Measurements from ENCODE around the gene CELF3.
A peak's percentile ranks its signal among the peaks of the same experiment; 100 is the strongest.
"Not testable (repeated sequence)": the region's sequence is repeated elsewhere in the genome, so short reads cannot be mapped to it uniquely, and the experiment has no call there.

The CELF3 gene

GRCh38 chr1:151705753-151706463 lies 10.7 kb downstream of the CELF3 start:
- ATAC-seq (replicated peaks; ENCODE audit: extremely low read depth, poor library complexity, severe bottlenecking) (no peak), DNase-seq (ENCODE audit: low spot score in 2 of 2) (no peak)
- H3K27ac Mint-ChIP-seq (ENCODE audit: low read depth), result no peak overlapping the region
- H3K4me1 Mint-ChIP-seq, result no peaks in the 10 kb centered on the region
- H3K9me3 Mint-ChIP-seq, result no peaks in the 10 kb centered on the region
- no peaks in the 10 kb centered on the region for H3K27me3 Mint-ChIP-seq
- H3K4me3 Mint-ChIP-seq, result no peak overlapping the region
- H3K36me3 Mint-ChIP-seq (ENCODE audit: insufficient read depth), result peaks cover 2% of the 10 kb centered on the region

DNA sequence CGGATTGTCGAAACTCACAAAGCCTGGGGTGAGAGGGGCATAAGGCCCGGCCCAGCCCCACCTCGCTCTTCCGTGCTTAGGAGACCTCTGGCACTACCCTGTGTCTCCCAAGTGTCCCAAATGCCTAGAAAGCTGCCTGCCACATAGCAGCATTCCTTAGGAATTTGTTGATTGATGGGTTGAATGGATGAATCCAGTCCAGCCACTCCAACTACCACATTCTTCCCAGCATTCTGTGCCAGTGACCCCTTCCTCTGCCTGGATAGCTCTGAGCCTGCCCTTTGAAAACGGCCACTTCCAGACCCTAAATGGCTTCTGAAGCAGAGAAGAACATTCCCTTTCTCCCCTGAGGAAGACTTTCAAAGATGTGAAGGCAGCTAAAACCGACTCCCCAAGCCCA lies 11.5 kb downstream of the CELF3 start:
- Mint-ChIP-seq H3K27me3 (no peaks in the 10 kb centered on the region), H3K27ac (ENCODE audit: low read depth) (no peak overlapping the region), H3K4me1 (no peaks in the 10 kb centered on the region), H3K4me3 (no peak overlapping the region), H3K36me3 (ENCODE audit: insufficient read depth) (peaks cover 2% of the 10 kb centered on the region), H3K9me3 (no peaks in the 10 kb centered on the region)
- DNase-seq (ENCODE audit: low spot score in 2 of 2) (no peak), ATAC-seq (replicated peaks; ENCODE audit: extremely low read depth, poor library complexity, severe bottlenecking) (no peak)

- no peak overlapping the region for H3K27ac Mint-ChIP-seq (ENCODE audit: low read depth)
- ATAC-seq (replicated peaks; ENCODE audit: extremely low read depth, poor library complexity, severe bottlenecking) (no peak), DNase-seq (ENCODE audit: low spot score in 2 of 2) (no peak)
- no peaks in the 10 kb centered on the region for H3K9me3 Mint-ChIP-seq
- peaks cover 6% of the 10 kb centered on the region for H3K36me3 Mint-ChIP-seq (ENCODE audit: insufficient read depth)
- H3K4me3 Mint-ChIP-seq, result no peak overlapping the region
- H3K4me1 Mint-ChIP-seq, result no peaks in the 10 kb centered on the region
- H3K27me3 Mint-ChIP-seq, result no peaks in the 10 kb centered on the region
These were observed 12.4 kb downstream of the CELF3 start for GRCh38 chr1:151704246-151704645.

- no peak overlapping the region for H3K4me3 Mint-ChIP-seq
- H3K27ac Mint-ChIP-seq (ENCODE audit: low read depth), result no peak overlapping the region
- no peaks in the 10 kb centered on the region for H3K27me3 Mint-ChIP-seq
- DNase-seq (ENCODE audit: low spot score in 2 of 2) (no peak), ATAC-seq (replicated peaks; ENCODE audit: extremely low read depth, poor library complexity, severe bottlenecking) (no peak)
- no peaks in the 10 kb centered on the region for H3K4me1 Mint-ChIP-seq
- no peaks in the 10 kb centered on the region for H3K9me3 Mint-ChIP-seq
- peaks cover 7% of the 10 kb centered on the region for H3K36me3 Mint-ChIP-seq (ENCODE audit: insufficient read depth)
These were observed 12.8 kb downstream of the CELF3 start for GRCh38 chr1:151703813-151704212.

DNA sequence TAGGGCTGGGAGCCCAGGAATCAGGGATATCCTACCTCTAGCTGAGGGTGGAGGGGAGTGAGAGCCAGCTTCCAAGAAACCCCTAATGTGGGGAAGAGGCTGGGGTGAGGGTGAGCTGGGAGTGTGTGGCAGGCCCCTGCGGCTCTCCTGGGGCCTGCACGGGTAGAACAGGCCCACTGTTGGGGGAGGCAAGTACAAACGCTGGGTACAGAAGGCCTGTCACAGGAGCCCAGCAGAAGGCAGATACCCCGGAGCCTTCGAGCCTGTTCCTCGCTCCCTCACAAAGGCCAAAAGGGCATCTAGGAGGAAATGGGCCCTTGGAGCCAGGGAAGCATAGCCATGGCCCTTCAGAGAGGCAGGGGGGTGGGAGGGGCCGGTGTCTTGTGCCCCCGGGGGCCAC lies 13.7 kb downstream of the CELF3 start:
- Mint-ChIP-seq H3K36me3 (ENCODE audit: insufficient read depth) (peaks cover 5% of the 10 kb centered on the region), H3K9me3 (no peaks in the 10 kb centered on the region), H3K27me3 (no peaks in the 10 kb centered on the region), H3K27ac (ENCODE audit: low read depth) (no peak overlapping the region), H3K4me1 (no peaks in the 10 kb centered on the region), H3K4me3 (no peak overlapping the region)
- no peak for DNase-seq (ENCODE audit: low spot score in 2 of 2)
- ATAC-seq (replicated peaks; ENCODE audit: extremely low read depth, poor library complexity, severe bottlenecking), result no peak

- no peaks in the 10 kb centered on the region for H3K4me1 Mint-ChIP-seq
- no peak for DNase-seq (ENCODE audit: low spot score in 2 of 2)
- no peak for ATAC-seq (replicated peaks; ENCODE audit: extremely low read depth, poor library complexity, severe bottlenecking)
- H3K36me3 Mint-ChIP-seq (ENCODE audit: insufficient read depth), result peaks cover 14% of the 10 kb centered on the region
- no peak overlapping the region for H3K27ac Mint-ChIP-seq (ENCODE audit: low read depth)
- no peaks in the 10 kb centered on the region for H3K9me3 Mint-ChIP-seq
- H3K4me3 Mint-ChIP-seq, result no peak overlapping the region
- H3K27me3 Mint-ChIP-seq, result no peaks in the 10 kb centered on the region
These were observed 15.1 kb downstream of the CELF3 start for GRCh38 chr1:151701515-151701914.

DNA sequence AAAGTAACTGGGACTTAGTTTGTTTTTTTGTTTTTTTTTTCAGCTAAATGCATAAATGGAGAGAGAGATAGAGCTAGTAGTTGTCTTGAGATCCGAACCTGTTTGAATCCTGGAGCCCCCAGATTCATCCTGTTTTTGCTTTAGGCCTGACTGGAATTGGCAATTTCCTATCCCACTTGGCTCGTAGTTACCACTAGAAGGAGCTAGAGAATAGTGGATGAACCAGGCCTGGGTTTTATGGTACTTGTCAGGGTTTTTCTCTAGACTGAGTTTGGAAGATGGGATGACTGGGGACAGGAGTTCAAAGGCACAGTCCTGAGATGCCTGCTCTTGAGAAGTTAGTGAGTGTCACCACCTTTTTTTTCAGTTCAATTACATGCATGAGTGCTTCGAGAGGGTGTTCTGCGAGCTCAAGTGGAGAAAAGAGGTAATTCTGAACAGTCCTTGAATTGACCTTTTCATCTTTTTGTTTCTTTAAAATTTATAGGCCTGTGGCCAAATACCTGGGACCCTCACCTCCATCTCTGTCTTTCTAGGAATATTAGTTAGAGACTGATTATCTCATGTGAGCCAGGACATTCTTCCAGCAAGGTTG lies 23.4 kb downstream of the CELF3 start:
- H3K27me3 Mint-ChIP-seq, result no peaks in the 10 kb centered on the region
- H3K4me3 Mint-ChIP-seq, result no peak overlapping the region
- DNase-seq (ENCODE audit: low spot score in 2 of 2) (no peak), ATAC-seq (replicated peaks; ENCODE audit: extremely low read depth, poor library complexity, severe bottlenecking) (no peak)
- H3K9me3 Mint-ChIP-seq, result no peaks in the 10 kb centered on the region
- H3K27ac Mint-ChIP-seq (ENCODE audit: low read depth), result no peak overlapping the region
- H3K4me1 Mint-ChIP-seq, result peaks cover 6% of the 10 kb centered on the region
- H3K36me3 Mint-ChIP-seq (ENCODE audit: insufficient read depth), result peaks cover 40% of the 10 kb centered on the region

DNA sequence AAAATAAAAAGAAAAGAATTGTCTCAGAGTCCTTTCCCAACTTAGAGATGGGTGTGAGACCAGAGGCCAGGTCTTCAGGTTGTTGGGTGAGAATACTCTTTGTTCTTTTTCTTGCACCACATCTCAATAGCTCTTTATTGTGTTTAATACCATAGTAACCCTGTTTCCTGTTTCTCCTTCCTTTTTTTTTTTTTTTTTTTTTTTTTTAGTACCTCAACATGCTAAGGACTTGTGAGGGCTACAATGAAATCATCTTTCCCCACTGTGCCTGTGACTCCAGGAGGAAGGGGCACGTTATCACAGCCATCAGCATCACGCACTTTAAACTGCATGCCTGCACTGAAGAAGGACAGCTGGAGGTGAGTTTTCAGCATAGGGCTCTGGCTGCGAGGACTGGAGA lies 24.4 kb downstream of the CELF3 start:
- Mint-ChIP-seq H3K4me3 (no peak overlapping the region), H3K4me1 (peaks cover 6% of the 10 kb centered on the region), H3K9me3 (no peaks in the 10 kb centered on the region), H3K27ac (ENCODE audit: low read depth) (peak overlapping the region; percentile 53), H3K27me3 (no peaks in the 10 kb centered on the region), H3K36me3 (ENCODE audit: insufficient read depth) (peaks cover 40% of the 10 kb centered on the region)
- DNase-seq (ENCODE audit: low spot score in 2 of 2) (no peak), ATAC-seq (replicated peaks; ENCODE audit: extremely low read depth, poor library complexity, severe bottlenecking) (no peak)

- no peaks in the 10 kb centered on the region for H3K9me3 Mint-ChIP-seq
- no peak overlapping the region for H3K27ac Mint-ChIP-seq (ENCODE audit: low read depth)
These were observed 27.1 kb downstream of the CELF3 start for GRCh38 chr1:151689494-151689893.

GRCh38 chr1:151686561-151686960 lies 30.0 kb downstream of the CELF3 start:
- peaks cover 26% of the 10 kb centered on the region for H3K36me3 Mint-ChIP-seq (ENCODE audit: insufficient read depth)
- peaks cover 6% of the 10 kb centered on the region for H3K4me1 Mint-ChIP-seq
- no peak for DNase-seq (ENCODE audit: low spot score in 2 of 2)
- no peaks in the 10 kb centered on the region for H3K9me3 Mint-ChIP-seq
- no peak overlapping the region for H3K27ac Mint-ChIP-seq (ENCODE audit: low read depth)
- no peak overlapping the region for H3K4me3 Mint-ChIP-seq
- ATAC-seq (replicated peaks; ENCODE audit: extremely low read depth, poor library complexity, severe bottlenecking), result no peak
- H3K27me3 Mint-ChIP-seq, result no peaks in the 10 kb centered on the region

More at GRCh38 chr1:151689494-151689893, 27.1 kb downstream of the CELF3 start:
- H3K27me3 Mint-ChIP-seq, result no peaks in the 10 kb centered on the region
- DNase-seq (ENCODE audit: low spot score in 2 of 2), result no peak
- H3K4me1 Mint-ChIP-seq, result peaks cover 6% of the 10 kb centered on the region
- H3K36me3 Mint-ChIP-seq (ENCODE audit: insufficient read depth), result peaks cover 38% of the 10 kb centered on the region
- H3K4me3 Mint-ChIP-seq, result no peak overlapping the region
- no peak for ATAC-seq (replicated peaks; ENCODE audit: extremely low read depth, poor library complexity, severe bottlenecking)

- H3K9me3 Mint-ChIP-seq, result no peaks in the 10 kb centered on the region
- no peaks in the 10 kb centered on the region for H3K27me3 Mint-ChIP-seq
- H3K4me3 Mint-ChIP-seq, result no peak overlapping the region
- H3K27ac Mint-ChIP-seq (ENCODE audit: low read depth), result no peak overlapping the region
- peaks cover 11% of the 10 kb centered on the region for H3K4me1 Mint-ChIP-seq
- ATAC-seq (replicated peaks; ENCODE audit: extremely low read depth, poor library complexity, severe bottlenecking), result no peak
- peaks cover 27% of the 10 kb centered on the region for H3K36me3 Mint-ChIP-seq (ENCODE audit: insufficient read depth)
- DNase-seq (ENCODE audit: low spot score in 2 of 2), result no peak
These were observed 32.5 kb downstream of the CELF3 start for GRCh38 chr1:151684128-151684527.

DNA sequence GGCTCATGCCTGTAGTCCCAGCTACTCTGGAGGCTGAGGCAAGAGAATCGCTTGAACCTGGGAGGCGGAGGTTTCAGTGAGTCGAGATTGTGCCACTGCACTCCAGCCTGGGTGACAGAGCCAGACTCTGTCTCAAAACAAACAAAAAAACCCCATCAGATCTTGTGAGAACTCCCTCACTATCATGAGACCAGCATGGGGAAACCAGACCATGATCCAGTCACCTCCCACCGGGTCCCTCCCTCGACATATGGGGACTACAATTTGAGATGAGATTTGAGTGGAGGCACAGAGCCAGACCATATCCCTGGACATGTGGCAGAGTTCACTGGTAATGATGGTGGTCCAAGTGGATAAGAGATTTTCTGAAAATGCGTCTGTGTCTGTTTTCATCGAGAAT lies 33.7 kb downstream of the CELF3 start:
- H3K9me3 Mint-ChIP-seq; H3K27me3 Mint-ChIP-seq; DNase-seq (ENCODE audit: low spot score in 2 of 2); H3K4me3 Mint-ChIP-seq; ATAC-seq (replicated peaks; ENCODE audit: extremely low read depth, poor library complexity, severe bottlenecking); H3K27ac Mint-ChIP-seq (ENCODE audit: low read depth): not testable (repeated sequence)
- H3K36me3 Mint-ChIP-seq (ENCODE audit: insufficient read depth), result peaks cover 30% of the 10 kb centered on the region
- H3K4me1 Mint-ChIP-seq, result peaks cover 11% of the 10 kb centered on the region

- Mint-ChIP-seq H3K4me3 (no peak overlapping the region), H3K27ac (ENCODE audit: low read depth) (no peak overlapping the region), H3K27me3 (no peaks in the 10 kb centered on the region), H3K4me1 (peaks cover 11% of the 10 kb centered on the region), H3K36me3 (ENCODE audit: insufficient read depth) (peaks cover 22% of the 10 kb centered on the region), H3K9me3 (no peaks in the 10 kb centered on the region)
- DNase-seq (ENCODE audit: low spot score in 2 of 2) (no peak), ATAC-seq (replicated peaks; ENCODE audit: extremely low read depth, poor library complexity, severe bottlenecking) (no peak)
These were observed 34.7 kb downstream of the CELF3 start for GRCh38 chr1:151681923-151682322.

All from central memory CD8-positive, alpha-beta T cell (primary cell).